Neural progenitor cell (in vitro differentiated cells): ENCODE results near the gene JAZF1.

Experiments used
- CTCF ChIP-seq: fragments of 200-600 bp; sonication (generic); IDR thresholded peaks from 2 replicates; pipeline ENCODE4 v1.5.1; 2017; ENCODE audit warnings: antibody characterized with exemption, mild to moderate bottlenecking
- EZH2 ChIP-seq: fragments of 200-600 bp; sonication (generic); IDR thresholded peaks from 2 replicates; pipeline ENCODE4 v1.6.1; 2017; ENCODE audit warnings: antibody characterized with exemption, mild to moderate bottlenecking, moderate library complexity
- EZH2phosphoT487 ChIP-seq: fragments of 200-600 bp; sonication (generic); IDR thresholded peaks from 2 replicates; pipeline ENCODE4 v1.6.1; 2017; ENCODE audit warnings: antibody characterized with exemption

DNA sequence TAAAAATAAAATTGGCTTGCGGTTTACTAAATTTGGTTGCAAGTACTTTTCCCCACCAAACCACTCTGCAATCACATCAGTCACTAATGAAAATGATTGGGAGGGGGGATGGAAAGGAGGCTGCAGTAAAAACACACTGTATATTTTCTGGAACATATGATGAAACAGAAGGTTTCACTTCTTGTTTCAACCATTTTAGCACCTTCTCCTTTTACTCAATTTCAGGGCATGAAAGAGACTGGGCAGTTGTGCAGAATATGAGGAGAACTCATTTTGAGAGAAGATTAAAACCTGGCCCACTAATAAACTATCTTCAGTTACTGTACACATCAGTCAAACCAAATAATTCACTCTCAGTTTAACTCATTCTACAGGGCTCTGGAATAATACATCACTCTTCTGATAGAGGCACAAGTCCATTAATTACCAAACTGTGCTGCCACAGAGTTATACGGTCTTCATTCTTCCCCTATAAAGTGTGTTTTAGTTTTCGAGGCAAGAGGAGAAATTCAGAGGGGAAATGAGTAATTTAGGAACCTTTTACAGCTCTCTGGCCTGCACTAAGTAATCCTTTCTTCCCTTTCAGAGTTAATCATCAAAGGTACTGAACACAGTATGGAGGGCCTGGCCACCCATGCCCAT lies 25.5 kb downstream of the JAZF1 start:
- TF ChIP-seq CTCF (no peak), EZH2phosphoT487 (no peak), EZH2 (no peak)
